ENCODE data around the gene EFCAB14.

Gene EFCAB14

GRCh38 chr1:46719689-46720088 lies 775 bp upstream of the EFCAB14 start:
- H4K20me1 ChIP-seq (ENCODE audit: insufficient read depth, low read length), result peaks cover 4% of the 10 kb centered on the region; the same call in 1 of the 2 replicates
- H3K36me3 ChIP-seq (replicated peaks; ENCODE audit: low read depth, low read length), result peaks cover 4% of the 10 kb centered on the region
- H3K4me3 ChIP-seq (ENCODE audit: low read length), result peak overlapping the region; percentile 84
- H3K27ac ChIP-seq (ENCODE audit: low read length), result no peak overlapping the region
- TF ChIP-seq CTCF (IDR thresholded peaks at IDR 0.05; ENCODE audit: low read depth, low read length), result no peak
- TF ChIP-seq EZH2phosphoT487 (IDR thresholded peaks at IDR 0.05; ENCODE audit: low read depth), result no peak
- H3K4me1 ChIP-seq (ENCODE audit: low read length), result peaks cover 19% of the 10 kb centered on the region
- peak overlapping the region; percentile 57 for H3K9ac ChIP-seq (ENCODE audit: low read length)
- peak overlapping the region; percentile 55 for H2AFZ ChIP-seq (ENCODE audit: low read depth, low read length)
- no peaks in the 10 kb centered on the region for H3K9me3 ChIP-seq (ENCODE audit: insufficient read depth, low read length)
- peaks cover 21% of the 10 kb centered on the region for H3K79me2 ChIP-seq (ENCODE audit: low read length)
- peak overlapping the region; percentile 75 for H3K4me2 ChIP-seq (ENCODE audit: low read length)
- H3K27me3 ChIP-seq (ENCODE audit: low read depth, low read length), result no peaks in the 10 kb centered on the region

GRCh38 chr1:46718340-46718726 lies 581 bp downstream of the EFCAB14 start:
- H3K36me3 ChIP-seq (replicated peaks; ENCODE audit: low read depth, low read length), result peaks cover 4% of the 10 kb centered on the region
- peak overlapping the region; percentile 84 for H3K4me3 ChIP-seq (ENCODE audit: low read length)
- H3K4me2 ChIP-seq (ENCODE audit: low read length), result peak overlapping the region; percentile 91
- H4K20me1 ChIP-seq (ENCODE audit: insufficient read depth, low read length), result peaks cover 4% of the 10 kb centered on the region; the same call in 1 of the 2 replicates
- TF ChIP-seq CTCF (IDR thresholded peaks at IDR 0.05; ENCODE audit: low read depth, low read length) (no peak), EZH2phosphoT487 (IDR thresholded peaks at IDR 0.05; ENCODE audit: low read depth) (no peak)
- peaks cover 21% of the 10 kb centered on the region for H3K79me2 ChIP-seq (ENCODE audit: low read length)
- no peak overlapping the region for H2AFZ ChIP-seq (ENCODE audit: low read depth, low read length)
- no peaks in the 10 kb centered on the region for H3K27me3 ChIP-seq (ENCODE audit: low read depth, low read length)
- no peaks in the 10 kb centered on the region for H3K9me3 ChIP-seq (ENCODE audit: insufficient read depth, low read length)
- H3K9ac ChIP-seq (ENCODE audit: low read length), result peak overlapping the region; percentile 87
- H3K4me1 ChIP-seq (ENCODE audit: low read length), result peaks cover 19% of the 10 kb centered on the region
- H3K27ac ChIP-seq (ENCODE audit: low read length), result no peak overlapping the region

- peak overlapping the region; percentile 84 for H3K4me3 ChIP-seq (ENCODE audit: low read length)
- no peak overlapping the region for H2AFZ ChIP-seq (ENCODE audit: low read depth, low read length)
- H3K27ac ChIP-seq (ENCODE audit: low read length), result no peak overlapping the region
- no peaks in the 10 kb centered on the region for H3K27me3 ChIP-seq (ENCODE audit: low read depth, low read length)
- peak overlapping the region; percentile 91 for H3K4me2 ChIP-seq (ENCODE audit: low read length)
- TF ChIP-seq EZH2phosphoT487 (IDR thresholded peaks at IDR 0.05; ENCODE audit: low read depth) (no peak), CTCF (IDR thresholded peaks at IDR 0.05; ENCODE audit: low read depth, low read length) (no peak)
- H4K20me1 ChIP-seq (ENCODE audit: insufficient read depth, low read length), result peaks cover 4% of the 10 kb centered on the region; the same call in 1 of the 2 replicates
- peaks cover 21% of the 10 kb centered on the region for H3K79me2 ChIP-seq (ENCODE audit: low read length)
- H3K9me3 ChIP-seq (ENCODE audit: insufficient read depth, low read length), result no peaks in the 10 kb centered on the region
- H3K36me3 ChIP-seq (replicated peaks; ENCODE audit: low read depth, low read length), result peaks cover 4% of the 10 kb centered on the region
- H3K9ac ChIP-seq (ENCODE audit: low read length), result no peak overlapping the region
- H3K4me1 ChIP-seq (ENCODE audit: low read length), result peaks cover 19% of the 10 kb centered on the region
Observed at GRCh38 chr1:46717654-46718053, 1.3 kb downstream of the EFCAB14 start.

GRCh38 chr1:46714976-46715375 lies 3.9 kb downstream of the EFCAB14 start:
- Histone ChIP-seq H3K27ac (ENCODE audit: low read length) (no peak overlapping the region), H3K27me3 (ENCODE audit: low read depth, low read length) (no peaks in the 10 kb centered on the region), H3K79me2 (ENCODE audit: low read length) (peaks cover 21% of the 10 kb centered on the region), H3K4me2 (ENCODE audit: low read length) (no peak overlapping the region), H3K9ac (ENCODE audit: low read length) (no peak overlapping the region), H3K4me1 (ENCODE audit: low read length) (peaks cover 19% of the 10 kb centered on the region), H2AFZ (ENCODE audit: low read depth, low read length) (no peak overlapping the region), H4K20me1 (ENCODE audit: insufficient read depth, low read length) (peaks cover 4% of the 10 kb centered on the region; the same call in 1 of the 2 replicates), H3K36me3 (replicated peaks; ENCODE audit: low read depth, low read length) (peaks cover 8% of the 10 kb centered on the region), H3K4me3 (ENCODE audit: low read length) (no peak overlapping the region), H3K9me3 (ENCODE audit: insufficient read depth, low read length) (no peaks in the 10 kb centered on the region)
- TF ChIP-seq CTCF (IDR thresholded peaks at IDR 0.05; ENCODE audit: low read depth, low read length), result no peak
- TF ChIP-seq EZH2phosphoT487 (IDR thresholded peaks at IDR 0.05; ENCODE audit: low read depth), result no peak

Measured in OCI-LY3 (cell line).